Breast epithelium (tissue), 4 donors: ENCODE measurements around the gene OPTN. TPM values are rescaled to one million over a fixed set of nuclear protein-coding genes. Genes with fewer than 3 reads are reported as not detected.

ENCODE experiments used
- DNase-seq, 2 donors: peaks; one replicate each; pipeline ENCODE4 v3.0.0-alpha.2; 2019; ENCODE audit warnings: low spot score in 2 of 2
- H3K27ac ChIP-seq, 2 donors: fragments of 200-600 bp; sonication (generic) in 1 of 2; one replicate each; pipeline ENCODE4 v1.5.1; 2016 to 2019; ENCODE audit warnings: mild to moderate bottlenecking in 1 of 2
- H3K27me3 ChIP-seq, 2 donors: fragments of 200-600 bp; sonication (generic) in 1 of 2; one replicate each; pipeline versions ENCODE4 v1.5.1 to v1.6.0; 2017 to 2019; ENCODE audit warnings: control low read depth in 1 of 2, mild to moderate bottlenecking in 1 of 2
- H3K36me3 ChIP-seq: fragments of 200-600 bp; one replicate; pipeline ENCODE4 v1.5.1; 2019
- H3K4me1 ChIP-seq, 2 donors: fragments of 200-600 bp; sonication (generic); one replicate each; pipeline ENCODE4 v1.5.1; 2016 to 2019; ENCODE audit warnings: control low read depth in 1 of 2
- H3K4me3 ChIP-seq, 3 donors: fragments of 200-600 bp; sonication (generic); 1 replicate in 2 of 3; 2 replicates in 1 of 3; pipeline ENCODE4 v1.5.1; 2016 to 2019; ENCODE audit warnings: mild to moderate bottlenecking in 3 of 3, moderate library complexity in 2 of 3
- H3K9me3 ChIP-seq, 2 donors: fragments of 200-600 bp; sonication (generic) in 1 of 2; one replicate each; pipeline ENCODE4 v1.5.1; 2016 to 2019; ENCODE audit warnings: control low read depth in 1 of 2
- CTCF ChIP-seq, 3 donors: fragments of 450-650 bp; IDR thresholded peaks; one replicate each; pipeline ENCODE4 v1.5.1; 2016 to 2017; ENCODE audit warnings: antibody characterized with exemption in 3 of 3, mild to moderate bottlenecking in 3 of 3, moderate library complexity in 3 of 3
- POLR2A ChIP-seq: fragments of 450-650 bp; IDR thresholded peaks from one replicate; pipeline ENCODE4 v1.6.1; 2016; ENCODE audit warnings: antibody characterized with exemption, mild to moderate bottlenecking, moderate library complexity
- POLR2AphosphoS5 ChIP-seq, 3 donors: sonication (generic); formaldehyde crosslinking; IDR thresholded peaks; one replicate each; pipeline ENCODE4 v1.6.1; 2017; ENCODE audit warnings: antibody characterized with exemption in 3 of 3
- intact Hi-C: fragments of 100-400 bp; cut with DNase I; formaldehyde crosslinking; loops from one replicate; pipeline ENCODE4 v1.15.1; 2023; ENCODE audit warnings: low total_unique reads
- total RNA-seq, 3 donors: library from RNA; depleted of rRNA; stranded (reverse); fragments of >200 nt; gene quantifications; one replicate each; pipeline ENCODE4 v1.1.0, GENCODE V29; 2016

OPTN gene
- total RNA-seq, 3 donors from 2014 or later: 43.9 to 119 (median 49.2) TPM

GRCh38 chr10:13113544-13113943 is 13.6 kb downstream of the OPTN start:
- TF ChIP-seq POLR2A (no peak), CTCF (IDR thresholded peaks at IDR 0.05) (no peak)
- DNase-seq: no peak
- no peak overlapping the region for H3K4me3 ChIP-seq
- no peaks in the 10 kb centered on the region for H3K4me1 ChIP-seq
- no peaks in the 10 kb centered on the region for H3K36me3 ChIP-seq
- H3K27me3 ChIP-seq: no peaks in the 10 kb centered on the region
- intact Hi-C loops: no loop called here
- no peak overlapping the region for H3K27ac ChIP-seq
- H3K9me3 ChIP-seq: no peaks in the 10 kb centered on the region

- H3K9me3 ChIP-seq: no peaks in the 10 kb centered on the region
- no peak for DNase-seq
- peak overlapping the region in 1 of 3 donors; percentile 4 for H3K4me3 ChIP-seq
- no peaks in the 10 kb centered on the region for H3K36me3 ChIP-seq
- no peaks in the 10 kb centered on the region for H3K27me3 ChIP-seq
- intact Hi-C loops: no loop called here
- H3K27ac ChIP-seq: peak overlapping the region; percentile 57 to 60
- TF ChIP-seq POLR2AphosphoS5 (IDR thresholded peaks at IDR 0.05): no peak
- TF ChIP-seq POLR2A: no peak
- H3K4me1 ChIP-seq: no peaks in the 10 kb centered on the region
Measured at GRCh38 chr10:13115832-13116803, 16.2 kb downstream of the OPTN start.

- DNase-seq: no peak
- H3K27me3 ChIP-seq: no peaks in the 10 kb centered on the region
- H3K36me3 ChIP-seq: peaks cover 4% of the 10 kb centered on the region
- TF ChIP-seq POLR2A (no peak), POLR2AphosphoS5 (IDR thresholded peaks at IDR 0.05) (no peak), CTCF (IDR thresholded peaks at IDR 0.05) (no peak)
- H3K4me1 ChIP-seq: no peaks in the 10 kb centered on the region
- no peaks in the 10 kb centered on the region for H3K9me3 ChIP-seq
- H3K4me3 ChIP-seq: no peak overlapping the region
- intact Hi-C loops: no loop called here
- no peak overlapping the region for H3K27ac ChIP-seq
Measured at GRCh38 chr10:13117841-13118783, 18.1 kb downstream of the OPTN start.

- H3K4me1 ChIP-seq: no peaks in the 10 kb centered on the region
- no peak for DNase-seq
- TF ChIP-seq CTCF (IDR thresholded peaks at IDR 0.05) (no peak), POLR2AphosphoS5 (IDR thresholded peaks at IDR 0.05) (no peak), POLR2A (no peak)
- peaks cover 4% of the 10 kb centered on the region for H3K36me3 ChIP-seq
- no peak overlapping the region for H3K4me3 ChIP-seq
- no peak overlapping the region for H3K27ac ChIP-seq
- no peaks in the 10 kb centered on the region for H3K27me3 ChIP-seq
- H3K9me3 ChIP-seq: no peaks in the 10 kb centered on the region
- intact Hi-C loops: no loop called here
Measured at GRCh38 chr10:13118784-13119410, 18.9 kb downstream of the OPTN start.

GRCh38 chr10:13120786-13121499 is 21.0 kb downstream of the OPTN start:
- intact Hi-C loops: no loop called here
- no peak overlapping the region for H3K4me3 ChIP-seq
- no peak for DNase-seq
- H3K36me3 ChIP-seq: peaks cover 7% of the 10 kb centered on the region
- H3K9me3 ChIP-seq: no peaks in the 10 kb centered on the region
- TF ChIP-seq POLR2A: no peak
- TF ChIP-seq CTCF (IDR thresholded peaks at IDR 0.05): no peak
- no peak for TF ChIP-seq POLR2AphosphoS5 (IDR thresholded peaks at IDR 0.05)
- H3K4me1 ChIP-seq: no peaks in the 10 kb centered on the region
- H3K27me3 ChIP-seq: no peaks in the 10 kb centered on the region
- no peak overlapping the region for H3K27ac ChIP-seq
